DOHH2 (cell line): ENCODE measurements around the gene CIAO2B.
A peak's percentile ranks its signal among the peaks of the same experiment; 100 is the strongest.

Experiments
- H3F3A ChIP-seq: fragments of 200-600 bp; sonication (generic), shearing (Covaris generic); 2 replicates; pipeline ENCODE4 v1.6.0; 2016; ENCODE audit warnings: antibody characterized with exemption, mild to moderate bottlenecking; ENCODE audit not compliant: control insufficient read depth, insufficient read depth
- H3K27ac ChIP-seq: fragments of 200-600 bp; sonication (generic); 2 replicates; pipeline ENCODE4 v1.5.1; 2014; ENCODE audit warnings: low read depth, mild to moderate bottlenecking, low read length, moderate library complexity
- H3K27me3 ChIP-seq: fragments of 200-600 bp; sonication (generic); 2 replicates; pipeline ENCODE4 v1.6.1; 2014; ENCODE audit warnings: mild to moderate bottlenecking, low read length, mixed read lengths; ENCODE audit not compliant: control insufficient read depth
- H3K36me3 ChIP-seq: fragments of 200-600 bp; sonication (generic); 2 replicates; pipeline ENCODE4 v1.6.1; 2014; ENCODE audit warnings: mild to moderate bottlenecking, low read length, moderate library complexity, mixed read lengths; ENCODE audit not compliant: control insufficient read depth
- H3K4me1 ChIP-seq: fragments of 200-600 bp; sonication (generic); 2 replicates; pipeline ENCODE4 v1.6.1; 2014; ENCODE audit warnings: mild to moderate bottlenecking, low read length, mixed read lengths; ENCODE audit not compliant: control insufficient read depth
- H3K4me2 ChIP-seq: fragments of 200-600 bp; sonication (generic); 2 replicates; pipeline ENCODE4 v1.6.0; 2014; ENCODE audit warnings: mild to moderate bottlenecking, low read length, moderate library complexity
- H3K4me3 ChIP-seq: fragments of 200-600 bp; sonication (generic); 2 replicates; pipeline ENCODE4 v1.5.1; 2014; ENCODE audit warnings: mild to moderate bottlenecking, low read length, mixed read lengths
- H3K79me2 ChIP-seq: fragments of 200-600 bp; sonication (generic); 2 replicates; pipeline ENCODE4 v1.6.1; 2014; ENCODE audit warnings: mild to moderate bottlenecking, low read length, mixed read lengths; ENCODE audit not compliant: control insufficient read depth
- H3K9me2 ChIP-seq: fragments of 200-600 bp; sonication (generic); replicated peaks from 2 replicates; pipeline ENCODE4 v1.6.1; 2014; ENCODE audit warnings: mild to moderate bottlenecking, low read length, mixed read lengths; ENCODE audit not compliant: control insufficient read depth
- H3K9me3 ChIP-seq: fragments of 200-600 bp; sonication (generic); 2 replicates; pipeline ENCODE4 v1.6.1; 2014; ENCODE audit warnings: antibody characterized with exemption, low read length, mixed read lengths; ENCODE audit not compliant: control insufficient read depth, insufficient read depth
- H4K20me1 ChIP-seq: fragments of 200-600 bp; sonication (generic); 2 replicates; pipeline ENCODE4 v1.6.0; 2014; ENCODE audit warnings: low read depth, mild to moderate bottlenecking, antibody characterized with exemption, low read length, moderate library complexity; ENCODE audit not compliant: control insufficient read depth, insufficient read depth
- CTCF ChIP-seq: fragments of 200-600 bp; sonication (generic); IDR thresholded peaks from one replicate; pipeline ENCODE4 v1.5.1; 2014; ENCODE audit warnings: antibody characterized with exemption, mild to moderate bottlenecking, low read depth, low read length; ENCODE audit not compliant: poor library complexity, severe bottlenecking
- EZH2phosphoT487 ChIP-seq: fragments of 200-600 bp; sonication (generic); IDR thresholded peaks from 2 replicates; pipeline ENCODE4 v1.6.1; 2017; ENCODE audit warnings: borderline replicate concordance, mild to moderate bottlenecking, antibody characterized with exemption, low read length, moderate library complexity, mixed read lengths

CIAO2B gene

GRCh38 chr16:66928702-66929388 lies 5.4 kb downstream of the CIAO2B start:
- Histone ChIP-seq H3F3A (0 out of 2 replicates have a peak, but pooled peaks cover 3% of the 10 kb centered on the region), H3K36me3 (peaks cover 11% of the 10 kb centered on the region; the same call in 1 of the 2 replicates), H3K9me3 (no peaks in the 10 kb centered on the region), H3K4me2 (no peak overlapping the region), H3K4me1 (peaks cover 11% of the 10 kb centered on the region), H3K27me3 (peaks cover 25% of the 10 kb centered on the region), H3K27ac (no peak overlapping the region), H4K20me1 (peaks cover 5% of the 10 kb centered on the region; the same call in 1 of the 2 replicates), H3K4me3 (no peak overlapping the region), H3K9me2 (no peaks in the 10 kb centered on the region), H3K79me2 (peaks cover 16% of the 10 kb centered on the region)
- peak; percentile 70 for TF ChIP-seq CTCF
- TF ChIP-seq EZH2phosphoT487: no peak

GRCh38 chr16:66927918-66928649 lies 6.1 kb downstream of the CIAO2B start:
- Histone ChIP-seq H3K4me1 (peaks cover 5% of the 10 kb centered on the region), H3K9me2 (no peaks in the 10 kb centered on the region), H3K36me3 (peaks cover 11% of the 10 kb centered on the region; the same call in 1 of the 2 replicates), H3F3A (0 out of 2 replicates have a peak, but pooled peaks cover 3% of the 10 kb centered on the region), H3K4me2 (no peak overlapping the region), H3K79me2 (peaks cover 8% of the 10 kb centered on the region), H4K20me1 (no peaks in the 10 kb centered on the region), H3K27ac (no peak overlapping the region), H3K9me3 (no peaks in the 10 kb centered on the region), H3K4me3 (no peak overlapping the region), H3K27me3 (peaks cover 32% of the 10 kb centered on the region)
- no peak for TF ChIP-seq EZH2phosphoT487
- TF ChIP-seq CTCF: no peak

- no peak overlapping the region for H3K4me2 ChIP-seq
- no peak overlapping the region for H3K4me3 ChIP-seq
- H3K36me3 ChIP-seq: peaks cover 8% of the 10 kb centered on the region; the same call in 1 of the 2 replicates
- H3K4me1 ChIP-seq: no peaks in the 10 kb centered on the region
- H3K9me3 ChIP-seq: no peaks in the 10 kb centered on the region
- no peak overlapping the region for H3K27ac ChIP-seq
- TF ChIP-seq CTCF (no peak), EZH2phosphoT487 (no peak)
- H4K20me1 ChIP-seq: no peaks in the 10 kb centered on the region
- no peaks in the 10 kb centered on the region for H3K9me2 ChIP-seq
- H3K27me3 ChIP-seq: peaks cover 32% of the 10 kb centered on the region
- H3K79me2 ChIP-seq: no peaks in the 10 kb centered on the region
- H3F3A ChIP-seq: 0 out of 2 replicates have a peak, but pooled peaks cover 3% of the 10 kb centered on the region
These were observed 7.2 kb downstream of the CIAO2B start for GRCh38 chr16:66926961-66927436.
